SU-DHL-6 (cell line): Measurements from ENCODE around the gene ANKRD30A.

ENCODE experiments used
- CTCF ChIP-seq: fragments of 200-600 bp; sonication (generic); IDR thresholded peaks from one replicate; pipeline ENCODE4 v1.5.1; 2017; ENCODE audit warnings: antibody characterized with exemption, mild to moderate bottlenecking, low read length, moderate library complexity; ENCODE audit not compliant: insufficient read depth, poor library complexity, severe bottlenecking
- EZH2phosphoT487 ChIP-seq: fragments of 200-600 bp; sonication (generic), shearing (Covaris generic); conservative IDR thresholded peaks from 2 replicates; pipeline ENCODE4 v1.6.1; 2018; ENCODE audit warnings: mild to moderate bottlenecking, antibody characterized with exemption, low read length, moderate library complexity, mixed read lengths

- TF ChIP-seq CTCF (no peak), EZH2phosphoT487 (no peak)
Measured at GRCh38 chr10:37240223-37240622, 114.8 kb downstream of the ANKRD30A start.
